Measurements from ENCODE around the gene DYNLT4.

DYNLT4 gene

GRCh38 chr1:44786138-44786840 is 20.9 kb downstream of the DYNLT4 start:
- DNase-seq (ENCODE audit: low read depth): no peak
- TF ChIP-seq, protein P1, sequence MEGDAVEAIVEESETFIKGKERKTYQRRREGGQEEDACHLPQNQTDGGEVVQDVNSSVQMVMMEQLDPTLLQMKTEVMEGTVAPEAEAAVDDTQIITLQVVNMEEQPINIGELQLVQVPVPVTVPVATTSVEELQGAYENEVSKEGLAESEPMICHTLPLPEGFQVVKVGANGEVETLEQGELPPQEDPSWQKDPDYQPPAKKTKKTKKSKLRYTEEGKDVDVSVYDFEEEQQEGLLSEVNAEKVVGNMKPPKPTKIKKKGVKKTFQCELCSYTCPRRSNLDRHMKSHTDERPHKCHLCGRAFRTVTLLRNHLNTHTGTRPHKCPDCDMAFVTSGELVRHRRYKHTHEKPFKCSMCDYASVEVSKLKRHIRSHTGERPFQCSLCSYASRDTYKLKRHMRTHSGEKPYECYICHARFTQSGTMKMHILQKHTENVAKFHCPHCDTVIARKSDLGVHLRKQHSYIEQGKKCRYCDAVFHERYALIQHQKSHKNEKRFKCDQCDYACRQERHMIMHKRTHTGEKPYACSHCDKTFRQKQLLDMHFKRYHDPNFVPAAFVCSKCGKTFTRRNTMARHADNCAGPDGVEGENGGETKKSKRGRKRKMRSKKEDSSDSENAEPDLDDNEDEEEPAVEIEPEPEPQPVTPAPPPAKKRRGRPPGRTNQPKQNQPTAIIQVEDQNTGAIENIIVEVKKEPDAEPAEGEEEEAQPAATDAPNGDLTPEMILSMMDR (IDR thresholded peaks at IDR 0.05; ENCODE audit: low read depth, low read length, missing control alignments): peak; percentile 99
- peak overlapping the region; percentile 28 for H3K4me3 ChIP-seq (ENCODE audit: low read depth, low read length)
- in situ Hi-C loops (cut with HindIII; ENCODE audit: low sequenced_read_pairs): no loop called here

- TF ChIP-seq, protein P1 (IDR thresholded peaks at IDR 0.05; ENCODE audit: low read depth, low read length, missing control alignments): no peak
- no peak for DNase-seq (ENCODE audit: low read depth)
- no peak overlapping the region for H3K4me3 ChIP-seq (ENCODE audit: low read depth, low read length)
- in situ Hi-C loops (cut with HindIII; ENCODE audit: low sequenced_read_pairs): no loop called here
Observed at GRCh38 chr1:44785501-44786137, 21.5 kb downstream of the DYNLT4 start.

DNA sequence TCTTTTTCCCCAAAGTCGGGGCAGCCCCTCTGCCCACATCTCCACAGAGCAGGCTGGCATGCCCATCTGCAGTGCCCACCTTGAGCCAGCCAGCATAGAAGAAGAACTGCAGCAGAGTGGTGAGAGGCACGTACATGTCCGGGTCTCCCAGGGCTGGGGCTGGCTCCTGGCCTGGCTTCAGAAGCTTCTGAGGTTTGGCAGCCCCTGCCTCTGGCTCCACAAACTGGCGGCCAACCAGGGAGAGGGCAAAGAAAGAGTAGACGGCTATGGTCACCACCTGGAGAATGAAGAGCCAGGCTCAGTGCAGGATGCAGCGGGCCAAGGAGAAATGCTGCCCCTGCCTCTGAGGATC is 22.1 kb downstream of the DYNLT4 start:
- no peak overlapping the region for H3K4me3 ChIP-seq (ENCODE audit: low read depth, low read length)
- in situ Hi-C loops (cut with HindIII; ENCODE audit: low sequenced_read_pairs): no loop called here
- TF ChIP-seq, protein P1 (IDR thresholded peaks at IDR 0.05; ENCODE audit: low read depth, low read length, missing control alignments): no peak
- no peak for DNase-seq (ENCODE audit: low read depth)

GRCh38 chr1:44784094-44785028 is 22.8 kb downstream of the DYNLT4 start:
- TF ChIP-seq, protein P1 (IDR thresholded peaks at IDR 0.05; ENCODE audit: low read depth, low read length, missing control alignments): peak; percentile 34
- H3K4me3 ChIP-seq (ENCODE audit: low read depth, low read length): peak overlapping the region; percentile 18
- DNase-seq (ENCODE audit: low read depth): no peak
- in situ Hi-C loops (cut with HindIII; ENCODE audit: low sequenced_read_pairs): no loop called here

DNA sequence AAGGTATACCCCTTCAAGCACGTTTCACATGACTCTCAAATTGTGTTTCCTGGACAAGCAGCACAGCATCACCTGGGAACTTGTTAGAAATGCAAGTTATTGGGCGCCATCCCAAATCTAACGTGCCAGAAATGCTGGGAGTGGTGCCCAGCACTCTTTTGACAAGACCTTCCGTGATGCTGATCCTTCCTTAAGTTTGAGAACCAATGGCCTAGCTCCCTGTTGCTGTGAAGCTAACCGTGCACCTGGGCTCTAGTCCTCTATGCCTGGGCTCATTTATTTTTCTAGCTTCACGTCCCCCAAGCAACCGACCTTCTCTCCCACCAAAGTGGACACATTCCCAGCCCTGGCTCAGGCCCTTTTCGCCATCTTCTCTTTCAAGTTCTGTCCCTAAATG is 23.5 kb downstream of the DYNLT4 start:
- in situ Hi-C loops (cut with HindIII; ENCODE audit: low sequenced_read_pairs): no loop called here
- DNase-seq (ENCODE audit: low read depth): no peak
- H3K4me3 ChIP-seq (ENCODE audit: low read depth, low read length): peak overlapping the region; percentile 18
- TF ChIP-seq, protein P1 (IDR thresholded peaks at IDR 0.05; ENCODE audit: low read depth, low read length, missing control alignments): no peak

DNA sequence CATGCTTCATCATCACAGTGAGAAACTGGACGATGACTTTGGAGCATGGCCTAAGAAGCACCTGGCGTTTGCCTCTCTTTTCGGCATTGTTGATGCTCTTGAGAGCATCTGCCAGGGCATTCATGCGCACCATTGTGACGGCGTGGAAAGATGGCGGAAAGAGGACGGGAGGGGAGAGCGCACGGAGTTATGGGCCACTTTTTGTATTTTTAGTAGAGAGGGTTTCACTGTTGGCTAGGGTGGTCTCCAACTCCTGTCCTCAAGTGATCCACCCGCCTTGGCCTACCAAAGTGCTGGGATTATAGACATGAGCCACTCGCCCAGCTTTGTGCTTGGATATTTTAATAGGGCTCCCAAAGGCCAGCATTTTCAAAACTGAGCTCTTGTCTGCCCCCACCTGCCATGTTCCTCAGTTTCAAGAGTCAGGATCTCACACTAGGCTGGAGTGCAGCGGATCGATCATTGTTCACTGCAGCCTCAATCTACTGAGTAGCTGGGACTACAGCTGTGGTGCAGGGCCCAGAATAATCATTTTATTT is 26.5 kb downstream of the DYNLT4 start:
- no peak overlapping the region for H3K4me3 ChIP-seq (ENCODE audit: low read depth, low read length)
- TF ChIP-seq, protein P1 (IDR thresholded peaks at IDR 0.05; ENCODE audit: low read depth, low read length, missing control alignments): no peak
- in situ Hi-C loops (cut with HindIII; ENCODE audit: low sequenced_read_pairs): no loop called here
- no peak for DNase-seq (ENCODE audit: low read depth)
